H1 (cell line): ENCODE measurements around the gene DNAL1. TPM values are rescaled to one million over a fixed set of nuclear protein-coding genes. Genes with fewer than 3 reads are reported as not detected.
A peak's percentile ranks its signal among the peaks of the same experiment; 100 is the strongest.

ENCODE experiments used
- GABPA ChIP-seq: IDR thresholded peaks from 2 replicates; pipeline ENCODE4 v1.6.1; 2011; ENCODE audit warnings: mild to moderate bottlenecking, low read length, moderate library complexity, borderline replicate concordance; ENCODE audit not compliant: insufficient read depth
- PHF8 ChIP-seq: fragments of 200-600 bp; sonication (generic); conservative IDR thresholded peaks from 2 replicates; pipeline ENCODE4 v1.7.1; 2012; ENCODE audit warnings: low read depth, mild to moderate bottlenecking, inconsistent platforms, low read length, moderate library complexity
- POLR2AphosphoS5 ChIP-seq: IDR thresholded peaks from 2 replicates; pipeline ENCODE4 v1.6.1; 2011; ENCODE audit warnings: low read depth, low read length
- RBBP5 ChIP-seq: IDR thresholded peaks from 2 replicates; pipeline ENCODE4 v1.7.1; 2012; ENCODE audit warnings: low read depth, mild to moderate bottlenecking, inconsistent platforms, low read length, moderate library complexity, borderline replicate concordance
- SIN3A ChIP-seq, 2 experiments: IDR thresholded peaks in 1 of 2; conservative IDR thresholded peaks in 1 of 2; 2 replicates each; pipeline ENCODE4 v1.6.1; 2011 to 2012; ENCODE audit warnings: low read length in 2 of 2, improper control_type of control experiment in 1 of 2, low read depth in 1 of 2, mild to moderate bottlenecking in 1 of 2
- SUZ12 ChIP-seq: fragments of 200-600 bp; sonication (generic); IDR thresholded peaks from 2 replicates; pipeline ENCODE4 v1.6.1; 2012; ENCODE audit warnings: mild to moderate bottlenecking, inconsistent platforms, low read length, moderate library complexity, mixed read lengths
- TAF7 ChIP-seq: optimal IDR thresholded peaks from 2 replicates; pipeline ENCODE3; 2011; ENCODE audit warnings: low read depth, mild to moderate bottlenecking, inconsistent platforms, low read length, moderate library complexity, borderline replicate concordance
- TBP ChIP-seq: IDR thresholded peaks from 2 replicates; pipeline ENCODE4 v1.6.1; 2011; ENCODE audit warnings: low read depth, low read length, improper control_type of control experiment
- YY1 ChIP-seq: IDR thresholded peaks from 2 replicates; pipeline ENCODE4 v1.6.1; 2011; ENCODE audit warnings: low read depth, mild to moderate bottlenecking, low read length
- polyA plus RNA-seq, 7 experiments: library from polyadenylated mRNA; depleted of rRNA in 3 of 7; stranded (reverse) in 5 of 7; unstranded in 2 of 7; fragments of >200 nt in 5 of 7; fragments of 200-250 nt in 2 of 7; gene quantifications; 1 replicate in 5 of 7; 2 replicates in 1 of 7; 4 replicates in 1 of 7; pipeline versions ENCODE4 v1.2.1 to v1.2.3, GENCODE V29; 2011 to 2013; ENCODE audit warnings: missing spikeins in 2 of 7, mixed read lengths in 2 of 7
- total RNA-seq: library from RNA; stranded (reverse); fragmentation: NEBNext Ultra II Directional; extraction: Animal tissue kit (Norgen Biotek cat#: 25700); gene quantifications from 2 replicates; pipeline ENCODE4 v1.2.1, GENCODE V29; 2021
- TF ChIP-seq, protein P1 (sequence below), 3 experiments: IDR thresholded peaks; 1 replicate in 2 of 3; 2 replicates in 1 of 3; pipeline versions ENCODE4 v1.5.1 to v1.6.1; 2011; ENCODE audit warnings: low read length in 3 of 3, mild to moderate bottlenecking in 3 of 3, inconsistent platforms in 2 of 3, low read depth in 1 of 3, moderate library complexity in 1 of 3; ENCODE audit not compliant: insufficient read depth in 1 of 3; ENCODE audit errors: control extremely low read depth in 1 of 3

DNAL1 gene
- total and polyA plus RNA-seq, 2 of the 8 experiments (the other 6 are each of a cell fraction or from before 2014, with no cell fraction given) = 2.8 to 16.8 TPM

DNA sequence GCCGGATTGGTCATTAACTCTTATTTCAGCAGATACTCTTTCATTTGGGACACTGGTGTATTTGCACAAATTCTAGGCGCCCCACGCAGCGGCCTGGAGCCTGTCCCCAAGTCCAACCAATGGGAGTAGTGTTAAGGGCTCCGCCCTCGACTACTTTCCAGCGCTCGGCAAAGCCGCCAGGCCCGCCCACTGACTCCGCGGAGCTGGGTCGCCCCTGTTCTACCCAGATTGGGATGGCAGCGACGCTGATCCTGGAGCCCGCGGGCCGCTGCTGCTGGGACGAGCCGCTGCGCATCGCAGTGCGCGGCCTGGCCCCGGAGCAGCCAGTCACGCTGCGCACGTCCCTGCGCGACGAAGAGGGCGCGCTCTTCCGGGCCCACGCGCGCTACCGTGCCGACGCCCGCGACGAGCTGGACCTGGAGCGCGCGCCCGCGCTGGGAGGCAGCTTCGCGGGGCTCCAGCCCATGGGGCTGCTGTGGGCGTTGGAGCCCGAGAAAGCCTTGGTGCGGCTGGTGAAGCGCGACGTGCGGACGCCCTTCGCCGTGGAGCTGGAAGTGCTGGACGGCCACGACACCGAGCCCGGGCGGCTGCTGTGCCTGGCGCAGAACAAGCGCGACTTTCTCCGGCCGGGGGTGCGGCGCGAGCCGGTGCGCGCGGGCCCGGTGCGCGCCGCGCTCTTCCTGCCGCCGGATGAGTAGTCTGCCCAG, 32.3 kb upstream of the DNAL1 start, which contains the start of gene ACOT6 (continued):
- TF ChIP-seq PHF8 (peak; percentile 71; the same call in 1 of the 2 replicates), YY1 (0 out of 2 replicates have a peak, but pooled peaks have one; percentile 3), TBP (peak; percentile 89), GABPA (peak; percentile 13; the same call in 1 of the 2 replicates), TAF7 (peak; percentile 81), POLR2AphosphoS5 (peak; percentile 48; the same call in 1 of the 2 replicates), SUZ12 (peak; percentile 50; the same call in 1 of the 2 replicates), SIN3A (conservative IDR thresholded peaks at IDR 0.05 in 1 of 2, IDR thresholded peaks at IDR 0.05 in 1 of 2; ENCODE audit: low read depth in 1 of 2, low read length in 2 of 2) (peak in 1 of 2 experiments; percentile 56; a peak in 1 of 4 replicates), RBBP5 (peak; percentile 92; the same call in 1 of the 2 replicates)
- TF ChIP-seq, protein P1, sequence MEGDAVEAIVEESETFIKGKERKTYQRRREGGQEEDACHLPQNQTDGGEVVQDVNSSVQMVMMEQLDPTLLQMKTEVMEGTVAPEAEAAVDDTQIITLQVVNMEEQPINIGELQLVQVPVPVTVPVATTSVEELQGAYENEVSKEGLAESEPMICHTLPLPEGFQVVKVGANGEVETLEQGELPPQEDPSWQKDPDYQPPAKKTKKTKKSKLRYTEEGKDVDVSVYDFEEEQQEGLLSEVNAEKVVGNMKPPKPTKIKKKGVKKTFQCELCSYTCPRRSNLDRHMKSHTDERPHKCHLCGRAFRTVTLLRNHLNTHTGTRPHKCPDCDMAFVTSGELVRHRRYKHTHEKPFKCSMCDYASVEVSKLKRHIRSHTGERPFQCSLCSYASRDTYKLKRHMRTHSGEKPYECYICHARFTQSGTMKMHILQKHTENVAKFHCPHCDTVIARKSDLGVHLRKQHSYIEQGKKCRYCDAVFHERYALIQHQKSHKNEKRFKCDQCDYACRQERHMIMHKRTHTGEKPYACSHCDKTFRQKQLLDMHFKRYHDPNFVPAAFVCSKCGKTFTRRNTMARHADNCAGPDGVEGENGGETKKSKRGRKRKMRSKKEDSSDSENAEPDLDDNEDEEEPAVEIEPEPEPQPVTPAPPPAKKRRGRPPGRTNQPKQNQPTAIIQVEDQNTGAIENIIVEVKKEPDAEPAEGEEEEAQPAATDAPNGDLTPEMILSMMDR (IDR thresholded peaks at IDR 0.05; ENCODE audit: control extremely low read depth in 1 of 3, insufficient read depth in 1 of 3, low read depth in 1 of 3, low read length in 3 of 3) = no peak
